ENCODE results near the gene LIN28B.

LIN28B gene

GRCh38 chr6:105116150-105116549, 159.2 kb downstream of the LIN28B start:
- no peak for DNase-seq

GRCh38 chr6:105120570-105120969, 163.7 kb downstream of the LIN28B start:
- no peak for DNase-seq

GRCh38 chr6:105121981-105122380, 165.1 kb downstream of the LIN28B start:
- DNase-seq, result no peak

GRCh38 chr6:105122717-105123116, 165.8 kb downstream of the LIN28B start:
- DNase-seq, result no peak

All from NK-92 treated with Interleukin-12 subunit alpha and Interleukin-12 subunit beta, amount 100 ng/mL, for 24 hours (cell line).